Stimulated activated naive CD8-positive, alpha-beta T cell treated with anti-CD3 and anti-CD28 coated beads, Interleukin-15, Interleukin-2, amounts not matched to agents 100 ng/mL and 50 ng/mL, for 24 hours (primary cell): Measurements from ENCODE around the gene MARCO.

Experiments
- H3K27ac Mint-ChIP-seq: one replicate; pipeline ENCODE4 v1.8.0; 2021; ENCODE audit warnings: mild to moderate bottlenecking, mixed read lengths
- H3K27me3 Mint-ChIP-seq: one replicate; pipeline ENCODE4 v1.8.0; 2021; ENCODE audit warnings: mixed read lengths
- H3K36me3 Mint-ChIP-seq: one replicate; pipeline ENCODE4 v1.8.0; 2021; ENCODE audit warnings: low read depth, mixed read lengths
- H3K4me1 Mint-ChIP-seq: one replicate; pipeline ENCODE4 v1.8.0; 2021; ENCODE audit warnings: low read depth, mixed read lengths
- H3K4me3 Mint-ChIP-seq: one replicate; pipeline ENCODE4 v1.8.0; 2021; ENCODE audit warnings: mild to moderate bottlenecking, mixed read lengths
- H3K9me3 Mint-ChIP-seq: one replicate; pipeline ENCODE4 v1.8.0; 2021; ENCODE audit warnings: mixed read lengths

MARCO gene

DNA sequence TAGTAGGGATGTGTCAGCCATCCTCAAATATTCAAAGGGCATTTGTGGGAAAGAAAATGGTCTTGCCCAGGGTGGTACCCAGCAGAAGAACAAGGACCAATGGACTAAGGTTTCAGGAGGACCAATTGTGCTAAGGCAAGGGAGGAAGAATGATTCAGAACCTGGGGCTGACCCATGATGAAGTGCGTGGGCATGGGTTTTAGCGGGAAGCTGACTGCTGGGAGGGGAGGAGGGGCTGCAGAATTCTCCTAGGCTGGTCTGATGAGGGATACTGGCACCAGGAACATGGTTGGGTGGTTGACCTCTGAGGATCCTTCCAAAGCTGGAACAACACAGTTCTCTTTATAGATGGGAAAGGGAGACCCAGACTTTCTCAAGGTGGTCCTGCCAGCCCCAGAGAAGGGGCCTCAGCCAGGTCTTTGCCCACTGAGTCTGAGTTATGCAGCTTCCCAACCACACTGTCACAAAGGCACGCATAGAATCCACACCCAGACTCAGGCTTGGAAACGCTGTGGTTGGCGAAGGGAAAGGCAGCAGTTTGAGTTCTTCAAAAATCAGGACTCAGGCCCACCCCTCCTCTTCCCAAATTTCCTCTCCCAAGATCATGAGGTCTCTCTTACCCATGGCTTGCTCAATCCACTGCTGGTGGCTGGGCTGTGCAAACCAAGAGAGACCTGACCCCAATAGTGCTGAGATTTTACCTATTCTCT, 37.3 kb downstream of the MARCO start:
- Mint-ChIP-seq H3K36me3 (no peaks in the 10 kb centered on the region), H3K9me3 (peaks cover 4% of the 10 kb centered on the region), H3K27ac (no peak overlapping the region), H3K4me3 (no peak overlapping the region), H3K27me3 (peaks cover 6% of the 10 kb centered on the region), H3K4me1 (no peaks in the 10 kb centered on the region)

DNA sequence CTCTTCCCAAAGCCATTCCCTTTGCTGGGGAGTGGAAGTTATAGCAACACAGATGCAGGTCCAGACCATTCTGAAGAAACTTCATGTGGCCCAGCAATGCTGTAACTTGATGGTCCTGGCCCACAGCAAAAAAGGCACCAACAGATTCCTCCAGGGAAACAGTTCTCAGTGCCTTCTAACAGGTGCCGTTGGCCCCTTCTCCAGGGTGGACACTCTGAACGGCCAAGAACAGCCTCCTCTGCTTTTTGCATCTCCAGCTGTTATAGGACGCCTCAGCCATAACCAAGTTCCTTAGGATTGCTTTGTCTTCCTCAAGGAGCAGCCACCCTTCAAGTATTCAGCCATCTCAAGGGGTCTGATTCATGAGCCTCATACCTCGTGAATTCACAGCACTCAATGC, 38.0 kb downstream of the MARCO start:
- no peak overlapping the region for H3K27ac Mint-ChIP-seq
- no peak overlapping the region for H3K4me3 Mint-ChIP-seq
- peaks cover 6% of the 10 kb centered on the region for H3K27me3 Mint-ChIP-seq
- H3K9me3 Mint-ChIP-seq = peaks cover 4% of the 10 kb centered on the region
- no peaks in the 10 kb centered on the region for H3K36me3 Mint-ChIP-seq
- no peaks in the 10 kb centered on the region for H3K4me1 Mint-ChIP-seq

DNA sequence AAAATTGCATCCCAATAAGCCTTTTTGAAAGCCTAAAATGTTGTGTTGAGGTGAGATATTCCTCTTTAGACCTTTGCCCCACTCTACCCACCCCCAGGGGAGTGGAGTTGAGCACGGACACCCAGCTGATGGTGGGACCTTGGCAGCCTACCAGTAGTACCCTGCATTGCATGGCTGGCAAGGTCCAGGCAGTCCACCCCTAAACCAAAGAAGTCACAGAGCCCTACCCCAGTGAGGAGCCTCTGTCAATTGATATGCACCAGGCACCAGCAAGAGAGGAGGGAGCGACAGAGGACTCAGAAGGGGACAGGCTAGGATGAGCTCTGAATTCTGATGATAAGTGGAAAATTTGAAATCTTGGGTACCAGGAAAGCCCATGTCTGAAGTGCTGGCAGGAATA, 38.6 kb downstream of the MARCO start:
- Mint-ChIP-seq H3K9me3 (no peaks in the 10 kb centered on the region), H3K4me3 (no peak overlapping the region), H3K27ac (peak overlapping the region; percentile 1), H3K36me3 (no peaks in the 10 kb centered on the region), H3K4me1 (no peaks in the 10 kb centered on the region), H3K27me3 (peaks cover under 1% of the 10 kb centered on the region)

DNA sequence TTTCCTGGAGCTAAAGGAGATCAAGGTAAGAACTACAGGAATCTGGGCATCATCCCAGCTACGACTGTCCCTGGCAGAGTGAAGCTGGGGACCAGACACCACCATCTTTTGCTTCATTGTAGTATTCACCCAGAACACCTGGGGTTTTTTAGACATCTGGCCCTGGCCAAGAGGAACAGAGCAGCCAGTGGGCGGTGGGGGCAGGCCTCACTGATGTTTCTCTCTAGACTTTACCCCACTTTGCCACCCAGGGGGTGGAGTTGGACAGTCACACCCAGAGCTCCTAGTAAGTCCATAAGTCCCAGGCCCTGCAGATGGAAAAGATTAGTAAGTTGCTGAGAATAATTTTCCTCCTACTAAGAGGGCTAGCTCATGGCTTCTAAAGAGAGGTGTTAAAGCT, 39.6 kb downstream of the MARCO start:
- no peaks in the 10 kb centered on the region for H3K27me3 Mint-ChIP-seq
- H3K4me1 Mint-ChIP-seq = peaks cover 3% of the 10 kb centered on the region
- H3K4me3 Mint-ChIP-seq = no peak overlapping the region
- H3K36me3 Mint-ChIP-seq = no peaks in the 10 kb centered on the region
- H3K27ac Mint-ChIP-seq = no peak overlapping the region
- no peaks in the 10 kb centered on the region for H3K9me3 Mint-ChIP-seq

DNA sequence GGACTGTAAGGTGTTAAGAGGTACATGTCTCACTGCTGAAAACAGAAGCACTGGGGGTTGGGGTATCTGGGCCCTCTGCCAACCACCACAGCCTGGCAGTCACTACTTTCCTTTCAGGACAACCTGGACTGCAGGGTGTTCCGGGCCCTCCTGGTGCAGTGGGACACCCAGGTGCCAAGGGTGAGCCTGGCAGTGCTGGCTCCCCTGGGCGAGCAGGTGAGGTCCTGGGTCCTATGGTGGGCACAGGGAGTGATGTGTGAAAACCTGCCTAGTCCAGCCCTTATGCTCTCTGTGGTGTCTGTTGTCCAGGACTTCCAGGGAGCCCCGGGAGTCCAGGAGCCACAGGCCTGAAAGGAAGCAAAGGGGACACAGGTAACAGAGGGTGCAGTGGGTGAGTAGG, 40.0 kb downstream of the MARCO start:
- H3K4me1 Mint-ChIP-seq = peaks cover 6% of the 10 kb centered on the region
- H3K36me3 Mint-ChIP-seq = no peaks in the 10 kb centered on the region
- H3K9me3 Mint-ChIP-seq = no peaks in the 10 kb centered on the region
- no peaks in the 10 kb centered on the region for H3K27me3 Mint-ChIP-seq
- H3K4me3 Mint-ChIP-seq = no peak overlapping the region
- H3K27ac Mint-ChIP-seq = no peak overlapping the region

DNA sequence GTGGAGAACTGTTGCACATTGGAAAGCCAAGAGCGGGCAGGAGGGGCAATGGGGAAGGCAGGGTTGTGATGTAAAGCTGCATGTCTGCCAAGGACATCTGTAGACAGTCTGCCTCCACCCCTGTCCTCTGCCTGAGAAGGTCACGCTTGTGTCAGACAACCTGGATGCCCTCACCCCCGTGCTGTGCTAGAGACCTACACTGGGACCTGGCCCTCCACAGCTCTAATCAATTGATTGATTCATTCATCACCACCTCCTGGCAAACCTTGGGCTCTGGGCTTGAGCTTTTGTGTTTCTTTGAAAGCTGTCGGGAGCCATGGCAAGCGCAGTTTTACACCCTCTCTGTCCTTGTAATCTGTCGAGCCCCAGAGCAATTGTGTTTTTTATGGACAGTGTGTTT, 41.1 kb downstream of the MARCO start:
- peaks cover 3% of the 10 kb centered on the region for H3K27me3 Mint-ChIP-seq
- H3K27ac Mint-ChIP-seq = no peak overlapping the region
- H3K4me3 Mint-ChIP-seq = no peak overlapping the region
- no peaks in the 10 kb centered on the region for H3K36me3 Mint-ChIP-seq
- H3K4me1 Mint-ChIP-seq = peaks cover 6% of the 10 kb centered on the region
- no peaks in the 10 kb centered on the region for H3K9me3 Mint-ChIP-seq

DNA sequence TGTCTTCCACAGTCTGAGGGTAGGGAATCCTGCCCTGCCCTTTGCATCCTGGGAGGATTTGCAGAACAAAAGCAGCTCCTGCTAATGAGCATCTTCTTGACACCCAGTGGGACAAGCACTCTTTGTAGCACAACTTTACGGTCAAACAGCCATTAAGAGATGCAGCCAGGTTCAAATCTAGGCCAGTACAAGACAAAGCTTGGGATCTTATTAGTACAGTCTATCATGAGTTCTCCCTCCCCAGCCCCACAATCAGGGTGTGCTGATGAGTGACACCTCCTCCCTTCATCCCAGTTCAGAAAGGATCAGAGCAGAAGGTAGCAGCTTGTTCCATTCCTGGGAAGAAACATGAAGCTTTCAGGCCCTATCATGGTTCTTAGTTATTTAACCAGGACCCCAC, 41.9 kb downstream of the MARCO start:
- H3K27me3 Mint-ChIP-seq = peaks cover 3% of the 10 kb centered on the region

DNA sequence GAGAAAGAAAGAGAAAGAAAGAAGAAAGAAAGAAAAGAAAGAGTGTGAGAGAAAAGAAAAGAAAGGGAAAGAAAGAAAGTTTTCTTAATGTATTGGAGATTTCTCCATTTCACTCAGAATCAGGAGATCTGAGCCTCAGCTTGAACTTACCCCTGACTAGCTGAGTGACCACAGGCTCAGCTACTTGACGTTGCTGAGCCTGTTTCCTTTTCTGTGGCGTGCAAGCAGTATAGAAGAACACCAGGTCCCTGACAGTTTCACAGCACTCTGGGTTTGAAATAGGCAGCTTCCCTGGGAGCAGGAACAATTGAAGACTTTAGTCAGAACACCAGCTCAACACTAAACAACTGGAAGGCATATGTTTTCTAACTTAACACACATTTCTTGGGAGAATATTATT, 44.7 kb downstream of the MARCO start:
- no peaks in the 10 kb centered on the region for H3K9me3 Mint-ChIP-seq
- no peak overlapping the region for H3K4me3 Mint-ChIP-seq
- no peak overlapping the region for H3K27ac Mint-ChIP-seq
- no peaks in the 10 kb centered on the region for H3K36me3 Mint-ChIP-seq
- peaks cover 6% of the 10 kb centered on the region for H3K4me1 Mint-ChIP-seq
- H3K27me3 Mint-ChIP-seq = peaks cover 3% of the 10 kb centered on the region

More for the DNA sequence above, 41.9 kb downstream of the MARCO start:
- H3K9me3 Mint-ChIP-seq = no peaks in the 10 kb centered on the region
- no peak overlapping the region for H3K4me3 Mint-ChIP-seq
- no peak overlapping the region for H3K27ac Mint-ChIP-seq
- no peaks in the 10 kb centered on the region for H3K36me3 Mint-ChIP-seq
- H3K4me1 Mint-ChIP-seq = peaks cover 6% of the 10 kb centered on the region

DNA sequence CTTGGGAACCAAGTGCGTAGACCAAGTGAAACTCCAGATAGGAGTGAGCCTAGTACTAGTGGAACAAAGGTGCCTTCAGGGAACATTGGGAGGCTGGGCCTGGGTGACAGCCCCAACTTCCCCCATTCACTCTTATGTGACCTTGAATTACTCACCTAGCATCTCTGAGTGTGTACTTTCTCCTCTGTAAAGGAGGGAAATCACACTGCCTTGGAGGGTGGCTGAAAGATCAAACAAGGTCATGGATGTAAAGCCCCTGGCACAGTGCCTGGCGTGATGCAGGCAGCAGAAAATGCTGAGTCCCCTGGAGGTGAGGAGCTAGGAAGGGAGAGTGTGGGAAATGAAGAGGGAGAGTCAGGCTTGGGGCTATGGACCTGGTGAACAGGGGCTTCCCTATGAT, 45.9 kb downstream of the MARCO start:
- H3K27ac Mint-ChIP-seq = no peak overlapping the region
- no peaks in the 10 kb centered on the region for H3K36me3 Mint-ChIP-seq
- H3K27me3 Mint-ChIP-seq = peaks cover 3% of the 10 kb centered on the region
- H3K4me3 Mint-ChIP-seq = no peak overlapping the region
- peaks cover 11% of the 10 kb centered on the region for H3K4me1 Mint-ChIP-seq
- H3K9me3 Mint-ChIP-seq = no peaks in the 10 kb centered on the region

DNA sequence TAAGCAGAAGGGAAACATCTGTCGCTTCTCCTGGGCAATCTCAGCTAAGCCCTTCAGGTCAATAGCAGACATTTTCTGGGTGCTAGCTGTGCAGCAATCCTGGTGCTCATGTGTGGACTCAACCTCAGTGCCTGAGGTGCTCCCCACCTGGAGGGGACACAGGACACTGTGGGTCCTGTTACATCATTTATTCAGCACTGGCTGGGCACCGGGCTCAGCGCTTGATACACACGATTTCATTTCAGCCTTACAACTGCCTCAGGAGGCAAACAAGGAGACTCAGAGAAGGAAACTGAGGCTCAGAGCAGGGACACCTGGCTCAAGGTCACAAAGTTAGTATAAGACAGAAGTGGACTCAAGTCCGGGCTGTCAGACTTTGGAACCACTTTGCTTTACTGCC, 46.7 kb downstream of the MARCO start:
- peaks cover 3% of the 10 kb centered on the region for H3K27me3 Mint-ChIP-seq
- H3K27ac Mint-ChIP-seq = no peak overlapping the region
- H3K4me3 Mint-ChIP-seq = no peak overlapping the region
- H3K9me3 Mint-ChIP-seq = no peaks in the 10 kb centered on the region
- H3K36me3 Mint-ChIP-seq = no peaks in the 10 kb centered on the region
- H3K4me1 Mint-ChIP-seq = peaks cover 19% of the 10 kb centered on the region

DNA sequence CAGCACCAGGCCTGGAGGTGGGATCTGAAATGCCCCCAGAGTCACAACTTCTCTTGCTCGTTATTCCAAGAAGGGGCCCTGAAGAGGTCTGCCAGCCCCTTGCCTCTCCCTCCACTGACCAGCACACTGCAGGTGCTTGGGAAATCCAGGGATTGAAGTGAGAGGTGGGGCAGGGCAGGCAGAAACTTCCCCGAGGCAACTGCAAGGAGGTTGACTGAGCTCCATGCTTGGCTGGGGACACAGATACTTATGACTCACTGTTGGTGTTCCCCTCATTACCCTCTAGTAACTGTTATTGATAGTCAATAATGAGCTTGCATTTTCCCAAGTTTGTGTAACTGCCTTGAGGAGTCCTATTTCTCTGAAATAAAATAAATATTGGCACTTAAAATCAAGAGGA, 47.5 kb downstream of the MARCO start:
- Mint-ChIP-seq H3K27me3 (peaks cover 3% of the 10 kb centered on the region), H3K27ac (no peak overlapping the region), H3K9me3 (no peaks in the 10 kb centered on the region), H3K36me3 (no peaks in the 10 kb centered on the region), H3K4me1 (peaks cover 26% of the 10 kb centered on the region), H3K4me3 (no peak overlapping the region)

DNA sequence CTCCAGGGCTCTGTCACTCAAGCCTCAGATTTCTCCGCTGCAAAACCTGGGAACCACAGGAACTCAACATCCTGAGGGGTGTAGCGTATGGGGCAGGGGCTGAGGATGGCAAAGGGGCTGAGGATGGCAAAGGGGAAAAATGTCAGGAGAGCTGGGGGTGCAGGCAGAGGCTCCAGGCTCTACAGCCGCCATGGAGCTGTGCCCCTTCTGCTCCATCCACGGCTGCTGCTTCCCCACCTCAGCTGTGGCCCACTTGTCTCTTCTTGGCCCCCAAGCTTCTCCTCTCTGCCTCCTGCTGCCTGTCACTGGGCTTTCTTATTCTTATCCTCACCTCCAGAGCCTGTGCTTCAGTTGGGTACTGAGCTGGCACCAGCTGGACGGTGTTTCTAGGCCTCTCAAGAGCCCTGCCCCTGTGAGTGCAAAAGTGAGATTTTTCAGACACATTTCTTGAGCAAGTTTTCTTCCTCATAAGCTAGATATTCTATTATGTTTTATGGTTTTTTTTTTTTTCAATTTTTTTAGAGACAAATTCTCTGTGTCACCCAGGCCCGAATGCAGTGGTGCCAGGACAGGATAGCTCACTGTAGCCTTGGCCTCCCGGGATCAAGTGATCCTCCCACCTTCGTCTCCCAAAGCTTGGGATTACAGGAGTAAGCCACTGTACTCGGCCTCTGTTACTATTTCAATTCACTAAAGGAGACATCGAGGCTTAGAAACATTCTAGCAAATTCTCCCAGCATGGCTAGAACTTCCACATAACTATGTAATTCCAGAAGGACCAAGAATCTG, 49.0 kb downstream of the MARCO start:
- Mint-ChIP-seq H3K4me3 (no peak overlapping the region), H3K9me3 (no peaks in the 10 kb centered on the region), H3K36me3 (no peaks in the 10 kb centered on the region), H3K4me1 (peaks cover 26% of the 10 kb centered on the region), H3K27me3 (peaks cover 3% of the 10 kb centered on the region), H3K27ac (no peak overlapping the region)

DNA sequence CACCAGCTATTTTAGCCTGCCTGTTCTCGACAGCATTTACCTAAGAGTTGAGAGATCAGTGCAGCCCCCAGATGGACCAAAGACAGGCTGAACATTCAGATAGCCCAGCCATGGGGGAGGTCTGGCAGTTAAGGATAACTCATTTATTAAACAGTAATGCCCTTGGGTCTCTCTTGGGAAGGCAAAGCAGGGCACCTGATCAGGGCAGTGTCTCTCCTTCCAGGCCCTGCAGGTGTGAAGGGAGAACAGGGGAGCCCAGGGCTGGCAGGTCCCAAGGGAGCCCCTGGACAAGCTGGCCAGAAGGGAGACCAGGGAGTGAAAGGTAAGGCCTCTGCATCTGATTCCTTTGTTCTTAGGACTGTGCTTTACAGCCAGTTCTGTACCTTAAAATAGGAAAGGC, 49.6 kb downstream of the MARCO start:
- H3K4me1 Mint-ChIP-seq = peaks cover 23% of the 10 kb centered on the region
- peaks cover 3% of the 10 kb centered on the region for H3K27me3 Mint-ChIP-seq
- H3K9me3 Mint-ChIP-seq = no peaks in the 10 kb centered on the region
- H3K27ac Mint-ChIP-seq = no peak overlapping the region
- no peaks in the 10 kb centered on the region for H3K36me3 Mint-ChIP-seq
- H3K4me3 Mint-ChIP-seq = no peak overlapping the region

DNA sequence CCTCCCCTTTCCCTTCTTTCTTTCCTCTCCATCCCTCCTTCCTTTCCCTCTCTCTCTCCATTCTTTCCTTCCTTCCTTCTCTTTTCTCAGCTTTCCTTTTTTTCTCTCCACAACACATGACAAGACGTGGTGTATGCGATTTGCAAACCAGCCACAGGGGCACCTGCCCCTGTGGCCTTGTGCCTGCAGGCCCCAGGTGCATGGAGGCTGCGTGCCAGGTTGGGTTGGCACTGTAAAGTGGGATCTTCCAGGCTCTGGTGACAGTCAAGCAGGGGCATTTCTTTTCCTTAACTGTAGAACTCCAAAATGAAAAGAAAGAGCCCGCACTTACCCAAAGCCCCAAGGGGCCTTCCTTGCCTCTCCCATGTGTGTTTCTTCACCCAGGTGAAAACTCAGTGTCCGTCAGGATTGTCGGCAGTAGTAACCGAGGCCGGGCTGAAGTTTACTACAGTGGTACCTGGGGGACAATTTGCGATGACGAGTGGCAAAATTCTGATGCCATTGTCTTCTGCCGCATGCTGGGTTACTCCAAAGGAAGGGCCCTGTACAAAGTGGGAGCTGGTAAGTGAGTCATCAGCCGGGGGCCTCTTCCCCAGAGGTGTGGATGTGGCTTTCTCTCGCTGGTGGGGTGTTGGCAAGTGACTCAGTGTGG, 50.9 kb downstream of the MARCO start:
- Mint-ChIP-seq H3K27me3 (peaks cover 3% of the 10 kb centered on the region), H3K9me3 (no peaks in the 10 kb centered on the region), H3K4me1 (peaks cover 20% of the 10 kb centered on the region), H3K27ac (peak overlapping the region; percentile 69), H3K4me3 (no peak overlapping the region), H3K36me3 (no peaks in the 10 kb centered on the region)

DNA sequence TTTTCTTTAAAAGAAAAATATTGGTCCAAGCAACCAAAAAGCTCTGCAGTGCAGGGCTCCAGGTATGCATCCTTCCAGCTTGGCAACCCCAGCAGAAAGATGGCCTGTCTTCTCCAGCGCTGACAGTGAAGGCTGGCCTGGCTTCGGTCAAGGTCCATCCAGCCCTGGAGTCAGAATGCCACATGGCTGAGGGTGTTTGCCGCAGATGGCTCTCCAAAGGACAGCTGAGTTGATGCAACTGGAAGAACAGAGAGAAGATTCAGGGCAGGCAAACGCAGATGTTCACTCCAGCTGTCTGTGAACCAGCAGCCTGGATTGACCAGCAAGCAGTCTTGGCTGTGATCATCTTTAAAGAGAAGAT, 51.4 kb downstream of the MARCO start:
- H3K36me3 Mint-ChIP-seq = no peaks in the 10 kb centered on the region
- H3K4me1 Mint-ChIP-seq = peaks cover 20% of the 10 kb centered on the region
- H3K4me3 Mint-ChIP-seq = no peak overlapping the region
- H3K9me3 Mint-ChIP-seq = no peaks in the 10 kb centered on the region
- no peaks in the 10 kb centered on the region for H3K27me3 Mint-ChIP-seq
- H3K27ac Mint-ChIP-seq = peak overlapping the region; percentile 7
